ENCODE results near the gene MTUS2. TPM values are rescaled to one million over a fixed set of nuclear protein-coding genes. Genes with fewer than 3 reads are reported as not detected.

MTUS2 gene
- total RNA-seq, 1 donor from 2014 or later = 0.67 TPM

- Mint-ChIP-seq H3K9me3 (no peaks in the 10 kb centered on the region), H3K27ac (no peak overlapping the region), H3K4me3 (no peak overlapping the region), H3K27me3 (ENCODE audit: insufficient read depth, low read depth) (peaks cover 7% of the 10 kb centered on the region), H3K4me1 (peaks cover 18% of the 10 kb centered on the region), H3K36me3 (no peaks in the 10 kb centered on the region)
- H3K9ac ChIP-seq = no peak overlapping the region
- H3K4me2 ChIP-seq = no peak overlapping the region
- no peaks in the 10 kb centered on the region for H3K27me3 ChIP-seq
- no peaks in the 10 kb centered on the region for H4K20me1 ChIP-seq (ENCODE audit: low read depth)
- H3K4me1 ChIP-seq = no peaks in the 10 kb centered on the region
- TF ChIP-seq EZH2phosphoT487 (IDR thresholded peaks at IDR 0.05) (no peak), EZH2 (IDR thresholded peaks at IDR 0.05) (no peak), CTCF (IDR thresholded peaks at IDR 0.05) (no peak)
- H3F3A ChIP-seq (ENCODE audit: low read depth) = no peaks in the 10 kb centered on the region
- DNase-seq (ENCODE audit: low spot score) = no peak
- no peak overlapping the region for H3K27ac ChIP-seq
- no peak overlapping the region for H2AFZ ChIP-seq (replicated peaks)
- H3K36me3 ChIP-seq = no peaks in the 10 kb centered on the region
- no peaks in the 10 kb centered on the region for H3K79me2 ChIP-seq (ENCODE audit: low read depth)
- H3K9me3 ChIP-seq (ENCODE audit: low read depth) = no peaks in the 10 kb centered on the region
- no peak overlapping the region for H3K4me3 ChIP-seq
Observed at GRCh38 chr13:29465741-29466293, 645.7 kb downstream of the MTUS2 start.

GRCh38 chr13:29471551-29471950 is 651.4 kb downstream of the MTUS2 start:
- no peak for TF ChIP-seq EZH2phosphoT487 (IDR thresholded peaks at IDR 0.05)
- TF ChIP-seq CTCF (IDR thresholded peaks at IDR 0.05) = no peak
- TF ChIP-seq EZH2 (IDR thresholded peaks at IDR 0.05) = no peak
- Mint-ChIP-seq H3K36me3 (no peaks in the 10 kb centered on the region), H3K4me3 (no peak overlapping the region), H3K27ac (no peak overlapping the region), H3K9me3 (no peaks in the 10 kb centered on the region), H3K27me3 (ENCODE audit: insufficient read depth, low read depth) (peaks cover 5% of the 10 kb centered on the region), H3K4me1 (peaks cover 11% of the 10 kb centered on the region)
- Histone ChIP-seq H3K36me3 (no peaks in the 10 kb centered on the region), H3K4me3 (no peak overlapping the region), H3K9me3 (ENCODE audit: low read depth) (no peaks in the 10 kb centered on the region), H3K27me3 (no peaks in the 10 kb centered on the region), H3K27ac (no peak overlapping the region), H3K4me1 (no peaks in the 10 kb centered on the region), H3K79me2 (ENCODE audit: low read depth) (no peaks in the 10 kb centered on the region), H3K4me2 (no peak overlapping the region), H4K20me1 (ENCODE audit: low read depth) (no peaks in the 10 kb centered on the region), H2AFZ (replicated peaks) (no peak overlapping the region), H3F3A (ENCODE audit: low read depth) (no peaks in the 10 kb centered on the region), H3K9ac (no peak overlapping the region)
- no peak for DNase-seq (ENCODE audit: low spot score)

- H3K4me3 ChIP-seq = no peak overlapping the region
- H3K4me1 ChIP-seq = no peaks in the 10 kb centered on the region
- H3K4me2 ChIP-seq = no peak overlapping the region
- no peaks in the 10 kb centered on the region for H3K79me2 ChIP-seq (ENCODE audit: low read depth)
- Mint-ChIP-seq H3K27me3 (ENCODE audit: insufficient read depth, low read depth) (peaks cover 7% of the 10 kb centered on the region), H3K4me1 (peaks cover 5% of the 10 kb centered on the region), H3K36me3 (no peaks in the 10 kb centered on the region), H3K27ac (no peak overlapping the region), H3K4me3 (no peak overlapping the region), H3K9me3 (no peaks in the 10 kb centered on the region)
- H2AFZ ChIP-seq (replicated peaks) = no peak overlapping the region
- no peak overlapping the region for H3K27ac ChIP-seq
- H3K9me3 ChIP-seq (ENCODE audit: low read depth) = no peaks in the 10 kb centered on the region
- H3F3A ChIP-seq (ENCODE audit: low read depth) = no peaks in the 10 kb centered on the region
- DNase-seq (ENCODE audit: low spot score) = peak; percentile 84
- H3K9ac ChIP-seq = no peak overlapping the region
- no peaks in the 10 kb centered on the region for H3K36me3 ChIP-seq
- no peaks in the 10 kb centered on the region for H3K27me3 ChIP-seq
- no peak for TF ChIP-seq EZH2phosphoT487 (IDR thresholded peaks at IDR 0.05)
- peak; percentile 94 for TF ChIP-seq CTCF (IDR thresholded peaks at IDR 0.05)
- no peaks in the 10 kb centered on the region for H4K20me1 ChIP-seq (ENCODE audit: low read depth)
Observed at GRCh38 chr13:29472332-29472961, 652.3 kb downstream of the MTUS2 start.

Data from neural progenitor cell (in vitro differentiated cells).